Mesendoderm (in vitro differentiated cells): Measurements from ENCODE around the gene ARHGAP15.

Experiments
- DNase-seq: peaks from one replicate; pipeline ENCODE4 v3.0.0; 2013
- H2AK5ac ChIP-seq: 2 replicates; pipeline ENCODE4 v1.6.1; 2013; ENCODE audit warnings: low read length, inconsistent platforms
- H2BK120ac ChIP-seq: 2 replicates; pipeline ENCODE4 v1.6.1; 2013; ENCODE audit warnings: low read depth, mild to moderate bottlenecking, low read length, moderate library complexity, mixed read lengths
- H2BK15ac ChIP-seq: replicated peaks from 2 replicates; pipeline ENCODE4 v1.6.1; 2013; ENCODE audit warnings: low read depth, mild to moderate bottlenecking, moderate library complexity
- H2BK5ac ChIP-seq: 2 replicates; pipeline ENCODE4 v1.6.1; 2013; ENCODE audit warnings: low read length, inconsistent platforms
- H3K18ac ChIP-seq: 2 replicates; pipeline ENCODE4 v1.6.1; 2013; ENCODE audit warnings: mild to moderate bottlenecking, low read length, mixed read lengths
- H3K23ac ChIP-seq: one replicate; pipeline ENCODE4 v1.6.1; 2013; ENCODE audit warnings: low read length
- H3K27ac ChIP-seq: 2 replicates; pipeline ENCODE4 v1.5.1; 2013; ENCODE audit warnings: low read depth, mild to moderate bottlenecking, inconsistent platforms, low read length, moderate library complexity
- H3K27me3 ChIP-seq: 2 replicates; pipeline ENCODE4 v1.6.1; 2013; ENCODE audit warnings: low read length, control low read depth, mild to moderate bottlenecking, inconsistent platforms; ENCODE audit not compliant: insufficient read depth, poor library complexity
- H3K36me3 ChIP-seq: 2 replicates; pipeline ENCODE4 v1.6.1; 2013; ENCODE audit warnings: low read length, inconsistent platforms; ENCODE audit not compliant: control insufficient read depth, insufficient read depth
- H3K4ac ChIP-seq: one replicate; pipeline ENCODE4 v1.6.1; 2013; ENCODE audit warnings: low read depth, mild to moderate bottlenecking, low read length, moderate library complexity
- H3K4me1 ChIP-seq: 2 replicates; pipeline ENCODE4 v1.6.1; 2013; ENCODE audit warnings: low read depth, low read length, inconsistent platforms; ENCODE audit not compliant: control insufficient read depth
- H3K4me2 ChIP-seq: 2 replicates; pipeline ENCODE4 v1.6.1; 2013; ENCODE audit warnings: low read length
- H3K4me3 ChIP-seq: 2 replicates; pipeline ENCODE4 v1.5.1; 2013; ENCODE audit warnings: mild to moderate bottlenecking, low read length
- H3K56ac ChIP-seq: one replicate; pipeline ENCODE4 v1.6.1; 2013; ENCODE audit warnings: low read length
- H3K79me1 ChIP-seq: 2 replicates; pipeline ENCODE4 v1.6.1; 2013; ENCODE audit warnings: low read length, inconsistent platforms
- H3K79me2 ChIP-seq: 2 replicates; pipeline ENCODE4 v1.6.1; 2013; ENCODE audit warnings: mild to moderate bottlenecking, low read length; ENCODE audit not compliant: control insufficient read depth, insufficient read depth
- H3K9ac ChIP-seq: 2 replicates; pipeline ENCODE4 v1.6.1; 2013; ENCODE audit warnings: low read length, inconsistent platforms
- H4K5ac ChIP-seq: one replicate; pipeline ENCODE4 v1.6.1; 2013; ENCODE audit warnings: low read length
- H4K8ac ChIP-seq: one replicate; pipeline ENCODE4 v1.6.1; 2013; ENCODE audit warnings: low read depth, mild to moderate bottlenecking, control low read depth, low read length, moderate library complexity
- WGBS: extraction: QIAGEN DNeasy Blood & Tissue Kit; methylation state at CpG from one replicate; pipeline ENCODE4 v1.1.7; 2013; ENCODE audit warnings: low lambda C conversion rate, missing lambda C conversion rate; ENCODE audit not compliant: insufficient coverage; ENCODE audit errors: extremely low coverage; 5-methylcytosine and 5-hydroxymethylcytosine counted together

ARHGAP15 gene

GRCh38 chr2:143691121-143691520 is 561.9 kb downstream of the ARHGAP15 start:
- Histone ChIP-seq H3K4me3 (no peak overlapping the region), H2AK5ac (no peak overlapping the region), H4K8ac (no peak overlapping the region), H3K56ac (no peak overlapping the region), H3K4ac (no peak overlapping the region), H3K79me2 (no peaks in the 10 kb centered on the region), H3K27me3 (no peaks in the 10 kb centered on the region), H3K36me3 (no peaks in the 10 kb centered on the region), H2BK5ac (no peak overlapping the region), H3K79me1 (no peaks in the 10 kb centered on the region), H3K4me2 (no peak overlapping the region), H2BK120ac (no peak overlapping the region), H3K9ac (no peak overlapping the region), H4K5ac (no peak overlapping the region), H3K27ac (no peak overlapping the region), H2BK15ac (no peak overlapping the region), H3K23ac (no peak overlapping the region), H3K4me1 (peaks cover 5% of the 10 kb centered on the region), H3K18ac (no peak overlapping the region)
- DNase-seq: no peak
- no CpG with 5 or more reads among the region's 4 CpGs for WGBS

- Histone ChIP-seq H3K4me3 (no peak overlapping the region), H3K79me2 (no peaks in the 10 kb centered on the region), H3K18ac (peak overlapping the region; percentile 20), H3K23ac (no peak overlapping the region), H3K4ac (no peak overlapping the region), H3K79me1 (no peaks in the 10 kb centered on the region), H2BK5ac (no peak overlapping the region), H4K5ac (no peak overlapping the region), H3K4me1 (peaks cover 5% of the 10 kb centered on the region), H3K56ac (no peak overlapping the region), H2AK5ac (no peak overlapping the region), H3K9ac (no peak overlapping the region), H3K27me3 (no peaks in the 10 kb centered on the region), H3K27ac (no peak overlapping the region), H3K4me2 (no peak overlapping the region), H3K36me3 (no peaks in the 10 kb centered on the region), H4K8ac (no peak overlapping the region), H2BK120ac (no peak overlapping the region), H2BK15ac (no peak overlapping the region)
- WGBS: no CpG with 5 or more reads among the region's 5 CpGs
- DNase-seq: peak; percentile 53
Measured at GRCh38 chr2:143692162-143692561, 562.9 kb downstream of the ARHGAP15 start.

GRCh38 chr2:143692967-143693366 is 563.7 kb downstream of the ARHGAP15 start:
- Histone ChIP-seq H4K8ac (no peak overlapping the region), H3K4me1 (peaks cover 5% of the 10 kb centered on the region), H3K4me2 (no peak overlapping the region), H3K27ac (no peak overlapping the region), H3K27me3 (no peaks in the 10 kb centered on the region), H3K56ac (no peak overlapping the region), H2BK5ac (no peak overlapping the region), H2AK5ac (no peak overlapping the region), H3K36me3 (no peaks in the 10 kb centered on the region), H3K4ac (no peak overlapping the region), H3K18ac (no peak overlapping the region), H3K9ac (no peak overlapping the region), H3K79me2 (no peaks in the 10 kb centered on the region), H3K23ac (no peak overlapping the region), H2BK15ac (no peak overlapping the region), H4K5ac (no peak overlapping the region), H3K79me1 (no peaks in the 10 kb centered on the region), H2BK120ac (no peak overlapping the region), H3K4me3 (no peak overlapping the region)
- no peak for DNase-seq
- no CpG with 5 or more reads among the region's 5 CpGs for WGBS

- no peaks in the 10 kb centered on the region for H3K79me1 ChIP-seq
- no peak overlapping the region for H2BK5ac ChIP-seq
- H3K56ac ChIP-seq: no peak overlapping the region
- no peaks in the 10 kb centered on the region for H3K27me3 ChIP-seq
- no peaks in the 10 kb centered on the region for H3K79me2 ChIP-seq
- no peak overlapping the region for H2BK15ac ChIP-seq
- H3K18ac ChIP-seq: no peak overlapping the region
- H4K8ac ChIP-seq: no peak overlapping the region
- H2AK5ac ChIP-seq: no peak overlapping the region
- H3K4ac ChIP-seq: no peak overlapping the region
- no CpG with 5 or more reads among the region's 3 CpGs for WGBS
- no peak overlapping the region for H3K9ac ChIP-seq
- H3K4me2 ChIP-seq: no peak overlapping the region
- no peak overlapping the region for H4K5ac ChIP-seq
- no peak overlapping the region for H3K4me3 ChIP-seq
- H2BK120ac ChIP-seq: no peak overlapping the region
- peak; percentile 73 for DNase-seq
- H3K23ac ChIP-seq: no peak overlapping the region
- H3K36me3 ChIP-seq: no peaks in the 10 kb centered on the region
- peaks cover 5% of the 10 kb centered on the region for H3K4me1 ChIP-seq
- H3K27ac ChIP-seq: no peak overlapping the region
Measured at GRCh38 chr2:143694335-143694734, 565.1 kb downstream of the ARHGAP15 start.

GRCh38 chr2:143696651-143697050 is 567.4 kb downstream of the ARHGAP15 start:
- Histone ChIP-seq H3K23ac (no peak overlapping the region), H3K36me3 (no peaks in the 10 kb centered on the region), H3K27ac (no peak overlapping the region), H4K8ac (no peak overlapping the region), H2BK15ac (no peak overlapping the region), H4K5ac (no peak overlapping the region), H2BK5ac (no peak overlapping the region), H3K4ac (no peak overlapping the region), H2AK5ac (no peak overlapping the region), H3K4me2 (no peak overlapping the region), H3K9ac (no peak overlapping the region), H2BK120ac (no peak overlapping the region), H3K56ac (no peak overlapping the region), H3K18ac (no peak overlapping the region), H3K79me2 (no peaks in the 10 kb centered on the region), H3K4me3 (no peak overlapping the region), H3K27me3 (no peaks in the 10 kb centered on the region), H3K79me1 (no peaks in the 10 kb centered on the region), H3K4me1 (peaks cover 4% of the 10 kb centered on the region)
- DNase-seq: no peak

GRCh38 chr2:143697744-143698143 is 568.5 kb downstream of the ARHGAP15 start:
- Histone ChIP-seq H3K4me3 (no peak overlapping the region), H3K23ac (no peak overlapping the region), H3K36me3 (no peaks in the 10 kb centered on the region), H3K9ac (no peak overlapping the region), H2BK5ac (no peak overlapping the region), H4K8ac (no peak overlapping the region), H3K27me3 (no peaks in the 10 kb centered on the region), H3K18ac (no peak overlapping the region), H3K4ac (no peak overlapping the region), H3K79me1 (no peaks in the 10 kb centered on the region), H3K79me2 (no peaks in the 10 kb centered on the region), H3K27ac (no peak overlapping the region), H3K56ac (no peak overlapping the region), H3K4me1 (no peaks in the 10 kb centered on the region), H2BK120ac (no peak overlapping the region), H3K4me2 (no peak overlapping the region), H4K5ac (no peak overlapping the region), H2BK15ac (no peak overlapping the region), H2AK5ac (no peak overlapping the region)
- no peak for DNase-seq
- WGBS: no CpG with 5 or more reads among the region's 1 CpG
